Pancreas (tissue), 10 donors: ENCODE data around the gene PLK4. TPM values are rescaled to one million over a fixed set of nuclear protein-coding genes. Genes with fewer than 3 reads are reported as not detected.
"Not testable (repeated sequence)": the region's sequence is repeated elsewhere in the genome, so short reads cannot be mapped to it uniquely, and the experiment has no call there.

ENCODE experiments used
- ATAC-seq, 4 donors: fragments of 200-7000 bp; cut with Tn5 transposase; one replicate each; pipeline versions ENCODE4 v1.8.0 to v1.9.1; 2020; ENCODE audit warnings: mild to moderate bottlenecking in 4 of 4, moderate library complexity in 4 of 4
- DNase-seq, 6 donors: peaks; one replicate each; pipeline ENCODE4 v3.0.0-alpha.2; 2020
- FAIRE-seq: peaks from 2 replicates; lab custom pipeline; 2012; peaks lifted over from hg19 to GRCh38; lab: Jason Lieb, UNC
- H3K27ac ChIP-seq, 4 donors: fragments of 200-600 bp; sonication (generic); 1 replicate in 3 of 4; 2 replicates in 1 of 4; pipeline versions ENCODE4 v1.5.0 to v1.8.0; 2020
- H3K27me3 ChIP-seq, 4 donors: fragments of 200-600 bp; one replicate each; pipeline ENCODE4 v1.8.0; 2021
- H3K36me3 ChIP-seq, 3 donors: fragments of 200-600 bp; sonication (generic) in 1 of 3; one replicate each; pipeline versions ENCODE4 v1.5.0 to v1.8.0; 2020 to 2021
- H3K4me1 ChIP-seq, 3 donors: fragments of 200-600 bp; one replicate each; pipeline ENCODE4 v1.8.0; 2021
- H3K4me3 ChIP-seq, 4 donors: fragments of 200-600 bp; sonication (generic) in 2 of 4; one replicate each; pipeline versions ENCODE4 v1.5.0 to v1.8.0; 2020 to 2021
- H3K9me3 ChIP-seq, 4 donors: fragments of 200-600 bp; one replicate each; pipeline ENCODE4 v1.8.0; 2021
- CTCF ChIP-seq, 4 donors: fragments of 200-600 bp; sonication (generic) in 3 of 4; IDR thresholded peaks; one replicate each; pipeline versions ENCODE4 v1.5.0 to v1.8.0; 2021; ENCODE audit warnings: antibody characterized with exemption in 4 of 4
- WGBS, 2 donors: extraction: QIAGEN DNeasy Blood & Tissue Kit; methylation state at CpG; one replicate each; pipeline ENCODE4 v1.1.7; 2013; 5-methylcytosine and 5-hydroxymethylcytosine counted together
- intact Hi-C, 3 donors: fragments of 100-400 bp; cut with DNase I; formaldehyde crosslinking; loops; one replicate each; pipeline versions ENCODE4 v1.11.1 to v1.14.2; 2022
- polyA plus RNA-seq, 2 donors: library from polyadenylated mRNA; stranded (reverse); fragments of 200-250 nt; gene quantifications; one replicate each; pipeline ENCODE4 v1.2.3, GENCODE V29; 2013
- total RNA-seq, 6 donors: library from RNA; stranded (reverse); fragmentation: NEBNext Ultra II Directional in 4 of 6; extraction: Animal tissue kit (Norgen Biotek cat#: 25700) in 4 of 6; gene quantifications; one replicate each; pipeline versions ENCODE4 v1.2.1 to v1.2.4, GENCODE V29; 2021 to 2023
- donor health status: healthy with polysubstance abuse.
- donor health status: DM: no; HTN: no; CAD: no; lungs with moderate emphysema.
- donor health status: DM: no; HTN: no; CAD: no.
- donor health status: control.
- donor health status: control.
- donor health status: Bipolar disorder and iron deficiency.
- donor health status: DM: yes; HTN: yes; CAD: no.
- donor health status: DM: no; HTN: no; CAD: no.
- donor health status: DM: no; HTN: no; CAD: no.
- donor health status: DM: yes; HTN: yes; CAD: no.

The PLK4 gene
- total and polyA plus RNA-seq, 8 donors: 0.14 to 1.7 (median 0.56) TPM

GRCh38 chr4:127896528-127896927 lies 15.8 kb downstream of the PLK4 start:
- Histone ChIP-seq H3K27ac (no peak overlapping the region), H3K27me3 (no peaks in the 10 kb centered on the region), H3K4me1 (no peaks in the 10 kb centered on the region), H3K9me3 (no peaks in the 10 kb centered on the region), H3K36me3 (no peaks in the 10 kb centered on the region), H3K4me3 (no peak overlapping the region)
- FAIRE-seq (no peak), ATAC-seq (no peak), DNase-seq (no peak)
- WGBS, 2 donors: 71 to 77% methylated on average over 1 of the region's 1 CpG
- intact Hi-C loops: no loop called here
- TF ChIP-seq CTCF (IDR thresholded peaks at IDR 0.05): no peak

- DNase-seq, H3K36me3 ChIP-seq, FAIRE-seq, intact Hi-C loops, H3K27ac ChIP-seq, H3K4me3 ChIP-seq, ATAC-seq, H3K4me1 ChIP-seq, H3K27me3 ChIP-seq, H3K9me3 ChIP-seq: not testable (repeated sequence)
- 92 to 99% methylated on average over 4 of the region's 4 CpGs for WGBS, 2 donors
Observed at GRCh38 chr4:127899682-127900081, 19.0 kb downstream of the PLK4 start.

GRCh38 chr4:127905029-127905428 lies 24.3 kb downstream of the PLK4 start:
- Histone ChIP-seq H3K4me1 (no peaks in the 10 kb centered on the region), H3K4me3 (no peak overlapping the region), H3K27ac (no peak overlapping the region), H3K36me3 (no peaks in the 10 kb centered on the region), H3K9me3 (no peaks in the 10 kb centered on the region), H3K27me3 (no peaks in the 10 kb centered on the region)
- no peak for ATAC-seq
- intact Hi-C loops: no loop called here
- WGBS, 2 donors: 73 to 75% methylated on average over 8 of the region's 8 CpGs
- no peak for TF ChIP-seq CTCF (IDR thresholded peaks at IDR 0.05)
- no peak for FAIRE-seq
- DNase-seq: no peak

GRCh38 chr4:127916512-127916911 lies 35.8 kb downstream of the PLK4 start:
- ATAC-seq: no peak

GRCh38 chr4:127917151-127917550 lies 36.5 kb downstream of the PLK4 start:
- peaks cover 0 to 23% (median 0%) of the 10 kb centered on the region in 3 donors for H3K36me3 ChIP-seq
- ATAC-seq: no peak

More at GRCh38 chr4:127916512-127916911, 35.8 kb downstream of the PLK4 start:
- TF ChIP-seq CTCF (IDR thresholded peaks at IDR 0.05): no peak
- no peak overlapping the region for H3K4me3 ChIP-seq
- DNase-seq: no peak
- no peak overlapping the region for H3K27ac ChIP-seq
- WGBS, 2 donors: 94 to 96% methylated on average over 3 of the region's 3 CpGs
- intact Hi-C loops: no loop called here
- no peak for FAIRE-seq
- peaks cover 0 to 23% (median 0%) of the 10 kb centered on the region in 3 donors for H3K36me3 ChIP-seq
- H3K4me1 ChIP-seq: no peaks in the 10 kb centered on the region
- no peaks in the 10 kb centered on the region for H3K9me3 ChIP-seq
- H3K27me3 ChIP-seq: no peaks in the 10 kb centered on the region

More at GRCh38 chr4:127917151-127917550, 36.5 kb downstream of the PLK4 start:
- intact Hi-C loops: no loop called here
- Histone ChIP-seq H3K4me3 (no peak overlapping the region), H3K27ac (no peak overlapping the region), H3K9me3 (no peaks in the 10 kb centered on the region), H3K27me3 (no peaks in the 10 kb centered on the region), H3K4me1 (no peaks in the 10 kb centered on the region)
- TF ChIP-seq CTCF (IDR thresholded peaks at IDR 0.05): no peak
- DNase-seq (no peak), FAIRE-seq (no peak)
